ENCODE data around the gene MLST8.

MLST8 gene

DNA sequence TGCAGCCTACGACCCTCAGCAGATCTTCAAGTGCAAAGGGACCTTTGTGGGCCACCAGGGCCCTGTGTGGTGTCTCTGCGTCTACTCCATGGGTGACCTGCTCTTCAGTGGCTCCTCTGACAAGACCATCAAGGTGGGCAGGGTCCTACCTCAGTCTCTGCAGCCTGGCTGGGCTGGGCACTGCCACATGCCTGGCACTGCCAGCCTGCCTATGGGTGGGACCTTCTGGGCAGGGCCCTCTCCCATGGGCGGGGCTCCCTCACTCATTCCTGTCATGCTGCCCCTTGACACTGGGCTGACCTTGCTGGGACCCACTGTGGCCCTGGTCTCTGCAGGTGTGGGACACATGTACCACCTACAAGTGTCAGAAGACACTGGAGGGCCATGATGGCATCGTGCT lies 31.3 kb upstream of the MLST8 start:
- no peak for DNase-seq

DNA sequence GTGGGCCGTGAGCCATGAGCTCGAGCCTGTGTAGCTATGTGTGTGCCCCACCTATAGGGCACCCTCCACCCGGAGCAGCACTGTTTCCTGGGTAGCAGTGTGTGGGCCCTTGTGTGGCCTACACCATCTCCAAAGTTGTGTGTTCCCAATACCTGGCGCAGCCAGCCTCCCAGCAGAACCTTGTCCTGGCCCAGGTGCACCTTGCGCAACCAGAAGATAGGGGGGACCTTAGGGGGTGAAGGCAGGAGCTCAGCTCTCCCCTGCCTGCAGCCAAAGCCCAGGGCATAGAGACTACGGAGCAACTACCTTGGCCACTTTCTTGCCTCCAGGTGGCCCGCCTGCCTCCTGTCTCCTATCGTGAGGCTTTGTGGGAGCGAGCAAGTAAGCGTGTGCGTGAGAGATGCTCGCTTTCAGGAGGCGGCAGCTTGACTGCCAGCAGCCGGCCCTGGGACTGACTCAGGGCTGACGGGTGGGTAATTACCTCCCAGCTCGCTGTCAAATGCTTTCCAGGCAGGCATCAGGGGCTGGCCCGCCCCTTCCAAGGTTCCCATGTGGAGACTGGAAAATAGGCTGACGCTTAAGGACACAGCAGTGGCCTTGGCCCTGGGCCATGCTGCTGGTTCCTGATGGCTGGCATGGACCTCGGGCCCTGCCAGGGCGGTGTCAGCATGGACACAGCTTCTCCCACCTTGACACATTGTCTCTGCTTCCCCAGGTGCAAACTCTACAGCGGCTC lies 30.7 kb upstream of the MLST8 start:
- DNase-seq: no peak

DNA sequence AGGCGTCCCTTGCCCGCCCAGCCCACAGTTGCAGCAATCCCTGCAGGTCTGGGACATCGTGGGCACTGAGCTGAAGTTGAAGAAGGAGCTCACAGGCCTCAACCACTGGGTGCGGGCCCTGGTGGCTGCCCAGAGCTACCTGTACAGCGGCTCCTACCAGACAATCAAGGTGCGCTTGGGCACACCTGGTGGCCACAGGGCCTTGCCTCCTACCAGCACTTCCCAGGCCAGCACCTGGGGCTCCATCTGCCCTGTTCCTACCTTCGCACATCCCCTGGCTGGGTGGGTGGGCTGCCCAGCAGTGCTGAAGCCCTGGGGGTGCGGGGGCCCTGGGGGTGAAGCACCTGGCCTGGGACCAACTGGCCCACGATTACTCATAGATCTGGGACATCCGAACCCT lies 29.8 kb upstream of the MLST8 start:
- no peak for DNase-seq

DNA sequence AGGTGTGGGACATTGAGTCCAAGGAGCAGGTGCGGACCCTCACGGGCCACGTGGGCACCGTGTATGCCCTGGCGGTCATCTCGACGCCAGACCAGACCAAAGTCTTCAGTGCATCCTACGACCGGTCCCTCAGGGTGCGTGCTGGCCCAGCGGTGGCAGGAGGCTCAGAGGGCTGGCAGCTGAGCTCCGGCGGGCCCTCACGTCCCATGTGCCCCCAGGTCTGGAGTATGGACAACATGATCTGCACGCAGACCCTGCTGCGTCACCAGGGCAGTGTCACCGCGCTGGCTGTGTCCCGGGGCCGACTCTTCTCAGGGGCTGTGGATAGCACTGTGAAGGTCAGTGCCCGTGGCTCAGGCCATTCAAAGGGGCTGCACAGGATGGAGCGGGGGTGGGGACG lies 29.2 kb upstream of the MLST8 start:
- DNase-seq: no peak

DNA sequence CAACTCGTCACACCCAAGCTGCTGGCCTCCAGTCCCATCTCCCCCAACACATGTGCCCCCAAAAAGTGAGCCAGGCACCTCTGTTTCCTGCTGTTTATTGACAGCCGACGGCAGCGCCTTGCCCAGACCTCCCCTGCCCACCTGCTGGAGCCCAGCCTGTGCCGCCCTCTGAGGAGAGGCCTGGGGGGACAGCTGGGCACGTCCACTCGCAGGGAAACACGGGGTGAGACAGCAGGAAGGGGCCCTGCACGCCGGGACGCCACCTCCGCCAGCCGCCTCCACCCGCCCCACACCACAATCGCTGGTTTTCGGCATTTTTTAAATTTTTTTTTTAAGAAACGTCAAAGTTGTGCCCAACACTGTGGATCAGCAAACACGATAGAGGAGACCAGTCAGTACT lies 28.2 kb upstream of the MLST8 start:
- no peak for DNase-seq

DNA sequence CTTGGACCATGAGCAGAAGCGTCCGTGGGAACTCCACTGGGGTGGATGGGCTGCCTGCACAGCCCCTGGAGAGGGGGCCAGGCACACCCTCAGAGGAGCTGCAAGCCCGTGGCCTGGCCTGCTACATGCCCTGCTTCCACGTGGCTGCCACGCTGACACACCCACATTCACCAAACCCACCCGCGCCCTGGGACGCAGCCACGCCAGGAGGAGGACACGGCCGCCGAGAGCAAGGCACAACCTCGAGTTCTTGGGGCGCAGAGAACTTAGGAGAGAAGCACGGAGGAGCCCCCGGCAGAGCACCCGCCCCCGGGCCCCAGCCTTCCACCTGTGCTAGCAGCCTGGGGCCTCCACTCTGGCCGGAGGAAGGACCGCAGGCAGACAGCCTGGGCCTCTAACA lies 27.7 kb upstream of the MLST8 start:
- no peak for DNase-seq

DNA sequence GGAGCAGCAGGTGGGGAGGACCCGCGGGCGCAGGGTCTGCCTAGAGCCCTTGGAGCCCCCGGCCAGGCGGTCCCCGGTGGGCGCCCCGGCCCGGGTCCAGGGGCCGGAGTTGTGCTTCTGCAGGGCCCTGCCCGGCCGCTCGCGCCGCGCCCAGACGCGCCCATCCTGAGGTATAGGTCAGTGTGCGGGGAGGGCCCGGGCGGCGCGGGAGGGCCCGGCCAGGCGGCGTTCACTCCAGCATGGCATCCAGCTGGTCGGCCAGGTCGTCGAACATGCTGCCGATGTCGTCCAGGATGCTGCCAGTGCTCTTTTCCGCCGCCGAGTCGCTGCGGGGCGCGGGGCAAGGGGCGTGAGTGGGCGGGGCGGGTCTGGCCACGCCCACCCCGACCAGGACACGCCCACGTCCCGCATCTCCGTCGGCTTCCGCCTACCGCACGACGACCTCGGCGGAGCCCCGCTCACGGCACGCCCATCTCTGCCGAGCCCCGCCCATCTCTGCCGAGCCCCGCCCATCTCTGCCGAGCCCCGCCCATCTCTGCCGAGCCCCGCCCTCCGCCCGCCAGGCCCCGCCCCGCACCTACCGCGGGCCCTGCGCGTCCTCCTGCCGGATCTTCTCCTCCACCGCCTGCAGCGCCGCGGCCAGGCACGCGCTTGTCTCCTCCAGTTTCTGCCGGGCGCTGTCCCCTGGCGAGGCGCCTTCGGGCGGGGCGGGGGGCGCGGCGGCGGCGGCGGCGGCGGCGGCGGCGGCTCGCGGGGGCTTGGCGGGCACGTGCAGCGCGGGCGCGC lies 26.7 kb upstream of the MLST8 start:
- no peak for DNase-seq

DNA sequence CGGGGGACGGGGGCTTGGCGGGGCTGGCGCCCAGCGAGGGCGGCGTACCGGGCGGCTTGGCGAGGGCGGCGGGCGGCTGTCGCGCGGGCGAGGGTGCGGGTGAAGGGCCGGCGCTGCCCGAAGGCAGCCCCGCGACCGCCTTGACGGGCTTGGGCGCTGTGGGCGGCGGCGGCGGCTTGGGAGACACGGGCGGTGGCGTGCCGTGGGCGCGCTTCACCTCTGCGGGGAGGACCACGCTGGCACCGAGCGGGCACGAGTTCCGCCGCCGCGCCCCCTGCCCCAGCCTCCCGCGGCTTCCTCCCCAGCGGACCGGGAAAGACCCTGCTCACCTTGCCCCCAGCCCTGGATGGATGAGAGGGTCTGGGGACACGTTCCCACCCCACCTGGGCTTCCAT lies 26.1 kb upstream of the MLST8 start:
- no peak for DNase-seq

DNA sequence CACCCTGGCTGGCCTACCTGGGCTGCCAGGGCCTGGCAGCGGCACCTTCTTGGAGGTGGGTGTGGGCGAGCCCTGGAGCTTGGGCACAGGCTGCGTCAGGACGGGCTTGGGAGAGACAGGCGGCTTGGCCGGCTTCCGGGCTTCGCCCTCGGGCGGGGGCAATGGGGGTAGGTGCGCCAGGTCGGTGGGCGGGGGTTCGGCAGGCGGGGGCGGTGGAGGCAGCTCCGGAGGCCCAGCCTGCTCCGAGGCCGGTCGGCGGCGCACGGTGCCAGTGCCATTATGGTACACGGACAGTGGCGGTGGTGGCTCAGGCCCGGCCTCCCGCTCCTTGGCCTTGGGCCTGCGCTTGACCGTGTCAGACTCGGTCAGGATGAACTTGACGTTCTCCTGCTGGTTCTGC lies 25.7 kb upstream of the MLST8 start:
- no peak for DNase-seq

DNA sequence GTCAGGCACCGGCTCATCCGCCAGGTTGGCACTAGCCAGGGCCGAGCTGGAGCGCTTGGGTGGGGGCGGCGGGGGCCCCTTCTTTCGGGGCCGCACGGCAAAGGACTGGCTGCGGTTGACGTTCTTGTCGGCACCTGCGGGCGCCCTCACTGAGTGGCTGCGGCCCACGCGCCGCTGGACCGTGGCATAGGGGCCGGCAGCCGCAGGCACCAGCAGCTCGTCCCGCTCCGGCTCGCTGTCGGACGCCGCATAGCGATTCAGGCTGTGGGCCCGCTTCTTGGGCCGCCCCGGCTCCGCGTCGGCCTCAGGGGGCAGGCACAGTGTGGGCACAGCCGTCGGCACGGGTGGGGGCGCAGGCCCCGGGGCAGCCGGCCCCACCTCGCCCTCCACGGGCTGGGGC lies 24.8 kb upstream of the MLST8 start:
- no peak for DNase-seq

DNA sequence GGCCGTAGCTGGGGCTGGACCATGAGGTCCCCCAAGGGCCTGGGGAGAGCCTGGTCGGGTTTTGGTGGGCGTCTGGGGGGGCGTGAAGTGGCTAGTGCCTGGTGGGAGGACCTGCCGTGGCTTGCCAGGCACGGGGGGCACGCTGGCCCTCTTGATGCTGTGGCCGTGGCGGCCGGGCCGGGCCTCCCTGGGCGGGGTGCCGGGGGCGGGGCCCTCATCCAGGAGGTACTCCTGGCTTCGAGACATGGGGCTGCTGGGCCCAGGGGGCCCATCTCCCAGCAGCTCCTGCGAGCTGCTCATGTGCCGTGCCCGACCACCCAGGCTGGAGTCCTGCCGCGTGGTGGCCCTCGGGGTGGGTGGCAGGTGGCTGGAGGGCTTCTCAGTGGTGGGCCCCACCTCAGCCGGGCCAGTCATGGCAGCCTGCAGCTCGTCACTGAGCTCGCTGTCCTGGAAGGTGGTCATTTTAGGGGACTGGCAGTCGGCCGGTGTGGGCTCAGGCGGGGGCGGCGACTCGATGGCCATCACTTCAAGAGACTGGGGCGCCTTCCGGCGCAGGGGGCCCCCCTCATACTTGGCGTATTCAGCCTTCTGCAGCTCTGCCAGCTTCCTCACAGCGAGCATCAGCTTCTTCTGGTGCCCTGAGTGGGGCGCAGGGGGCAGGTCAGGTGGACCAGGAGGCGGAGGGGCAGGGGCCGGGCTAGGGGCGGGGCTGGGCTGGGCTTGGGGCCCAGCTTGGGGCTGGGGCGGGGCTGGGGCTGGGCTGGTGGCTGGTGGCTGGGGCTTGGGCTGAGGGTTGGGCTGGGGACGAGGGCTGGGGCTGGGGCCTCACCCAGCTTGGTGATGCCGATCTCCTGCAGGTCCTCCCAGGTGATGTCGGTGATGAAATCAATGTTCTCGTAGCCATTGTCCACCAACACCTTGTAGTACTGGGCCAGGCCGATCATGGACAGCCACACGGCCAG lies 24.0 kb upstream of the MLST8 start:
- no peak for DNase-seq

DNA sequence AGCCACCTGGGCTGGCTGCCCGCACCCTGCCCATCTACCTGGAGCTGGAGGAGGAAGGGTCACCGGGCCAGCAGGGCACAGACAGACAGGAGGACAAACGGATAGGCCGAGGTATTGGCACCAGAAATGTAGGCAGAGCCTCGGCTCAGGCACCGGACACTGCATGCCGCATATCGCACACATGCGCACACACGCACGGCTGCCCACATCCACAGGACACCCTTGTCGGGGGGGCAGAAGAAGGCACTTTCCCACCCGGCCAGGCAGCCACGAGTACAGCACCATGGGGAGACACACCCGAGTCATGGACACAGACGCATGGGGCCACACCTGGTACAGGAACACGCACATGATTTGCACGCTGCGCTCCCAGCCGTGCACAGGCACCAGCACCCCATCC lies 23.3 kb upstream of the MLST8 start:
- no peak for DNase-seq

DNA sequence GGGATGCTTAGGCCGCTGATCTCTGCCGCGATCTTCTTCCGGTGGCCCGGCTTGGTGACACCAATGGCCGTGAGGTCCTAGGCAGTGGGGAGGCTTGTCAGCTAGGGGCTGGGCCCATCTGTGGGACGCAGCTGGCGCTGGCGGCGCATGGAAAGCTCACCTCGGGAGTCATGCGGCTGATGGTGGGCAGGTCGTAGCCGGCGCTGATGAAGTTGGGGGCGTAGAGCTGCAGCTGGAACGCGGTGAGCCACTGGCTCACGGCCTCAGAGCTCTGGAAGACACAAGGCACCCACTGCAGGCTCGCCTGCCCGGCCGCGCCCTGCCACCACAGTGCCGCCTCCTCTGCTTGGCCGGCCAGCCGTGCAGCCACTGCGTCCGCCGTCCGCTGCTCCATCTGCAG lies 21.6 kb upstream of the MLST8 start:
- DNase-seq: no peak

DNA sequence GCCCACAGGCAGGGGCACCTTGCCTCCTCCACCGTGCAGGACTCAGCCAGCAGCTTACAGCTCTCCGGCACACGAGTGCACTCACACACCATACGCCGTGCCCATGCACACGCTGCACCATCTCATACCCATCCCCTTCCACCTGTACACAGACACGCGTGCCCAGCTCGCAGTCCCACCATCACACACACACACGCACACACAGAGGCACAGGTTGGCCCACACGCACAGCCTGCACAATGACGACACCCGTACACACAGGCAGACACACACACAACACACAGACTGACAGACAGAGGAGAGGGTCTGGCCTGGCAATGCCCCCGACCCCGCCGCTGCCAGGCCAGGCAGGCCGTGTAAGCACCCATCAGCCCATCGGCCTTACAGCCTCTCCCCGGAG lies 20.9 kb upstream of the MLST8 start:
- DNase-seq: no peak

DNA sequence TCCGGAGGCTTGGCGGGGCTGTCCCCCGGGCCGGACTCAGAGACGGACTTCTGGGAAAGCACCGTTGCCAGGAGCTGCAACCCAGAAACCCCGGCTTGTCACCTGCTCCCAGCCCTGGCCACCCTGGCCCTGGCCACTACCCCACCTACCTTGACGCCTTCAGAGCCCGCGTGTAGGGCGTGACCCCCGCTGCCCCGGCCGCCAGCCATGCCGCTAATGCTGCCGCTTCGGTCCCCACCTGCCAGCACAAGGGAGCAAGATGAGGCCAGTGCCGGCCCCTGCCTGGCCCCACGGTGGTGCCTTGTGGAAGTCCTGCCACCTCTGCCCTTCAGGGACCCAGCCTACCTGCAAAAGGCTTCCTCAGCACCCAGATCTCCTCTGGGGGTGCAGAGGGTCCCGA lies 20.3 kb upstream of the MLST8 start:
- no peak for DNase-seq

DNA sequence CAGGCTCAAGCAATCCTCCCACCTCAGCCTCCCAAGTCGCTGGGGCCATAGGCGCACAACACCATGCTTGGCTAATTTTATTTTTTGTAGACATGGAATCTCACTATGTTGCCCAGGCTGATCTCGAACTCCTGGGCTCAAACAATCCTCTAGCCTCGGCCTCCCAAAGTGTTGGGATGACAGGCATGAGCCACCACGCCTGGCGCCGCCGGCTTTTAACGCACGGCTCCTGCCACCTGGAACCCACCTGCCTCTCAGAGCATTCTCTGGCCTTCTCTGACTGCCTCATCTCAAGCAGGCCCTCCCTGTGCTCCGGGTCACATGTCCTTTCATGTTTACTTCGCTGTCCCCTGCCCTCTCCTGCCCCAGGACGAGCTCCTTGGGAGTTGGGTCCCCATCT lies 19.2 kb upstream of the MLST8 start:
- DNase-seq: no peak

DNA sequence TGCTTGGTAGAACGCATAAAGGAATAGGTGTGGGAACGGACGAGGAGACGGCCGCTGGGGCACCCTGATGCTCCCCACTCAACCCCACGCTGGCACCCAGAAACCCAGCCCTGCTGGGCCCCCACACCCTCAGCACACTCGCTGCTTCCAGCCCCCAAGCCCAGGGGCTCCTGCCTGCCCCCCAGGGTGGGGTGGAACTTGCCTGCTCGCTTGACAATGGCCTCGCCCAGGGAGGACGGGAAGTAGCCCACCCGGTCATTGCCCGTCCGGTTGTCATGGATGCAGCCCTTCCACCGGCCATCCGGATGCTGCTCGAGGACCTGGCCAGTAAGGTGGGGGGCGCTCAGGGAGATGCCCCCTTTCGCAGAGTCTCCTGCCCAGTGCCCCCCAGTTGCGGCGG lies 18.7 kb upstream of the MLST8 start:
- no peak for DNase-seq

DNA sequence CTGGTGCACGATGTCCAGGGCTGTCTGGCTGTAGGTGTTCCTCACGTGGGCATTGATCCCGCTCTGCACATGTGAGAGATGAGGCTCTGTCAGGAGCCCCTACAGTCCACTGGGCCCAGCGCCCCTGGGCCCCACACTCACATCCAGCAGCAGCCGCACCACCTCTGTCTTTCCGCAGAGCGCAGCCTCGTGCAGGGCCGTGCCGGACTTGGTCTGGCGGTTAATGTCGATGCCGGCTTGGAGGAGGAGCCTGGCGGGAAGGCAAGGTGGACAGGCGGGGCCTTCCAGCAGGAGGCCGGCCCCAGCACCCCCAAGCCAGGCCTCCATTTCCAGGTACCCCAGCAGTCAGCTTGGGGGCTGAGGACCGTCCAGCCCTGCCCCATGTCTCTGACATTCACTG lies 18.0 kb upstream of the MLST8 start:
- no peak for DNase-seq

DNA sequence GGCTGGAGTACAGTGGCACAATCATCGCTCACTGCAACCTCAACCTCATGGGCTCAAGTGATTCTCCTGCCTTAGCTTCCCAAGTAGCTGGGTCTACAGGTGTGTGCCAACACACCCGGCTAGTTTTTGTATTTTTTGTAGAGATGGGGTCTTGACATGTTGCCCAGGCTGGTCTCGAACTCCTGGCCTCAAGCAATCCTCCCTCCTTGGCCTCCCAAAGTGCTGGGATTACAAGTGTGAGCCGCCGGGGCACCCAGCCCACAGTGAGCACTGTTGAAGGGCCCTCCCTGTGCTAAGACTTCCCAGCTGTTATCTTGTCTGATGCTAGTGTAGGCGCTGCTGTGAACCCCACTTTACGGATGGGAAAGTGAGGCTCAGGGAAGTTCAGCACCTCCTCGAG lies 16.9 kb upstream of the MLST8 start:
- DNase-seq: no peak

DNA sequence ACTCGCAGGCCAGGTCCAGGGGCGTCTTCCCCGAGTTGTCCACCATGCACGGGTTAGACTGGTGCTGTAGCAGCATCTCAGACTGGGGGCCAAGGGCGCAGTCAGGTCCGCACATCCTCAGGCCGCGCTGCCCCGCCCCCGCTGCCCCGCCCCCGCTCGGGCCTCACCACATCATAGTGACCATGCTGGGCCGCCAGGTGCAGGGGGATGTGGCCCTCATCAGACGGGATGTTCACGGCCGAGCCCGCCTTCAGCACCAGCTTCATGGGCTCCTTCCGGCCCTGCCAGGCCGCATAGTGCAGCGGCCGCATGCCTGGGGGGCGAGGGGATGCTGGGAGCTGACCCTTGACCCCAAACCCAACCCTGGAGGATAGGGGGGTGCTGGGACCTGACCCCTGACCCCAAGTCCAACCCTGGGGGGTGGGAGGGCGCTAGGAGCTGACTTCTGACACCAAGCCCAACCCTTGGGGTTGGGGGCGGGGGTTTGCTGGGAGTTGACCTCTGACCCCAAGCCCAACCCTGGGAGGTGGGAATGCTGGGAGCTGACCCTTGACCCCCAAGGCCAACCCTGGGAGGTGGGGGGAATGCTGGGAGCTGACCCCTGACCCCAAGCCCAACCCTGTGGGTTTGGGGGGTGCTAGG lies 15.9 kb upstream of the MLST8 start:
- DNase-seq: no peak

DNA sequence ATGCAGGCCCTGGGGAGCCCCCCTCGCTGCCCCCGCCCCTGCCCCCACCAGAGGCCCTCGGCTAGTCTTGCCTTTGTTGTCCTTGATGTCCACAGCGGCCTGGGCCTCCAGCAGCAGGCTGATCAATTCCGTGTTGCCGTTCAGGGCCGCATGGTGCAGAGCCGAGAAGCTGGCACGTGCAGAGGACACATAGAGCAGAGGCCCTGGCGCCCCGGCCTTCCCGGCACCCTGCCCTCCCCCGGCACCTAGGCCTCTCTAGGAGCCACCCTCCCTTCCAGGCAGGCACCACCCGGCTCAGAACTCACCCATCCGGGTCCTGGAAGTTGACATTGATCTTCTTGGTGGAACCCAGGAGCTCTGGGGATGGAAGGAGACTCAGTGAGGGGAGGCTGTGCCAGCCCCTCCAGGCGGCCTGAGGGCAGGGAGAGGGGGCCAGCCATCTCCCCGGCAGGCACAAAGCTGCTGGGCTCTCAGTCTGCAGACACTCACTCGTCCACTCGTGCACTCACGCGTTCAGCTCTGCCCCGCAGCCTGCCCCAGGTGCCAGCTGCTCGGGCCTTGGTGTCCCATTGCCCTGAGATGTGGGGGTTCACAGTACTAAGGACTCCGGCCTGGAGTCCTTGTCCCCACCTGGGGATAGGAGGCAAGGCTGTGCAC lies 15.1 kb upstream of the MLST8 start:
- DNase-seq: no peak

DNA sequence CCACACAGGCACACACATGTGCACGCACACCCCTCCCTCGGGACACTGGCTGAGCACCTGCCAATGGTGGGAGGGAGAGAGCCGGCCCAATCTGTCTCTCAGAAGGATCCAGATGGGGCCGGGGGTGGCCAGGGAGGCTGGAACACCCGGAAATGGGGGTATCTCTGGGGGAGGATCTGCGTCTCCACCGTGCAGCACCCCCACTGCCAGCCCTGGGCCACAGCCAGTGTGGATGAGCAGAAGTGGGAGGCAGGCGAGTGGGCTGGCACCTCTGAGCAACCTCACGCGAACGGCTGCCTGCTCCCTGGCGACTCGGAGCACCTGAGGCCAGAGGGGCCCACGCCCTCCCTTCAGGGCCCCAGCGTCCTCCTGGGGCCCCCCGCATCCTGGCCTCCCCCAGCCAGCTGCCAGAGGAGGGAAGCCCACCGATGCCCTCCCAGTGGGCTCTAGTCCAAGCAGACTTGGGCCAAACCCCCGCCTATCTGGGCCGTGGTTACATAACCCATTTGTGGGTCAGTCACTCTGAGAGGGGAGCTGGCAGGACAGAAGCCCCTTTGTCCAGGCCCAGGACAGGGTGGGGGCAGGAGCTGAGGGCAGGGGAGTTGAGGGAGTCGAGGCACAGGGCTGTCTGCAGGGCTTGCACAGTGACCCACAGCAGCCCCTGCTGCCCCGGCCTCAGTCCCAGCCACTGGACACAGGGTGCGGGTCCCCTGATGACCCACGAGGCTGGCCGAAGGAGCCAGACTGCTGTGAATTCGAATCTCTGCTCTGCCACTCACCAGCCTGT lies 14.4 kb upstream of the MLST8 start:
- DNase-seq: no peak

All from NCI-H774 (cell line).